WTC11 (cell line): ENCODE measurements around the gene WFDC1.

Experiments
- CREB1 ChIP-seq: sonication (generic); formaldehyde crosslinking; IDR thresholded peaks from 2 replicates; pipeline ENCODE4 v1.8.0; 2023; ENCODE audit warnings: mild to moderate bottlenecking, missing genetic modification reagents
- CTCF ChIP-seq: fragments of 200-600 bp; IDR thresholded peaks from 2 replicates; pipeline ENCODE4 v1.8.0; 2022; ENCODE audit warnings: antibody characterized with exemption
- E2F5 ChIP-seq: sonication (generic); formaldehyde crosslinking; IDR thresholded peaks from 2 replicates; pipeline ENCODE4 v1.8.1; 2022; ENCODE audit warnings: mild to moderate bottlenecking, moderate library complexity, missing genetic modification reagents
- ELF4 ChIP-seq: sonication (generic); formaldehyde crosslinking; IDR thresholded peaks from 2 replicates; pipeline ENCODE4 v1.8.1; 2022; ENCODE audit warnings: low read depth, mild to moderate bottlenecking, moderate library complexity, missing genetic modification reagents
- JAZF1 ChIP-seq: fragments of 250-450 bp; sonication (Bioruptor Pico); IDR thresholded peaks from 2 replicates; pipeline ENCODE4 v1.9.0; 2021; ENCODE audit warnings: moderate library complexity, mild to moderate bottlenecking, inconsistent platforms
- JUN ChIP-seq: sonication (generic); formaldehyde crosslinking; IDR thresholded peaks from 2 replicates; pipeline ENCODE4 v1.8.0; 2023; ENCODE audit warnings: mild to moderate bottlenecking, missing genetic modification reagents
- SMAD3 ChIP-seq: sonication (generic); formaldehyde crosslinking; IDR thresholded peaks from 2 replicates; pipeline ENCODE4 v1.8.0; 2022; ENCODE audit warnings: missing genetic modification reagents, mild to moderate bottlenecking, borderline replicate concordance
- USF1 ChIP-seq: sonication (generic); formaldehyde crosslinking; IDR thresholded peaks from 2 replicates; pipeline ENCODE4 v1.8.0; 2022; ENCODE audit warnings: mild to moderate bottlenecking, missing genetic modification reagents
- ZBTB21 ChIP-seq: sonication (generic); formaldehyde crosslinking; IDR thresholded peaks from 2 replicates; pipeline ENCODE4 v1.8.1; 2023; ENCODE audit warnings: mild to moderate bottlenecking, missing genetic modification reagents, borderline replicate concordance
- ZNF396 ChIP-seq: fragments of 250-450 bp; sonication (Bioruptor Pico); IDR thresholded peaks from 2 replicates; pipeline ENCODE4 v1.8.0; 2021; ENCODE audit warnings: mild to moderate bottlenecking, moderate library complexity, borderline replicate concordance

- no peak for TF ChIP-seq CTCF
- TF ChIP-seq SMAD3: no peak
- TF ChIP-seq JUN (CRISPR knock-in tag): no peak
- no peak for TF ChIP-seq ELF4 (CRISPR knock-in tag)
- no peak for TF ChIP-seq JAZF1 (CRISPR knock-in tag)
- no peak for TF ChIP-seq USF1 (CRISPR knock-in tag)
- TF ChIP-seq ZNF396 (CRISPR knock-in tag): no peak
- TF ChIP-seq ZBTB21 (CRISPR knock-in tag): no peak
- no peak for TF ChIP-seq E2F5 (CRISPR knock-in tag)
- TF ChIP-seq CREB1 (CRISPR knock-in tag): no peak
Observed at GRCh38 chr16:84356591-84357116, 62.0 kb downstream of the WFDC1 start.
